ENCODE results near the gene ITFG1.

- TF ChIP-seq, protein P1, sequence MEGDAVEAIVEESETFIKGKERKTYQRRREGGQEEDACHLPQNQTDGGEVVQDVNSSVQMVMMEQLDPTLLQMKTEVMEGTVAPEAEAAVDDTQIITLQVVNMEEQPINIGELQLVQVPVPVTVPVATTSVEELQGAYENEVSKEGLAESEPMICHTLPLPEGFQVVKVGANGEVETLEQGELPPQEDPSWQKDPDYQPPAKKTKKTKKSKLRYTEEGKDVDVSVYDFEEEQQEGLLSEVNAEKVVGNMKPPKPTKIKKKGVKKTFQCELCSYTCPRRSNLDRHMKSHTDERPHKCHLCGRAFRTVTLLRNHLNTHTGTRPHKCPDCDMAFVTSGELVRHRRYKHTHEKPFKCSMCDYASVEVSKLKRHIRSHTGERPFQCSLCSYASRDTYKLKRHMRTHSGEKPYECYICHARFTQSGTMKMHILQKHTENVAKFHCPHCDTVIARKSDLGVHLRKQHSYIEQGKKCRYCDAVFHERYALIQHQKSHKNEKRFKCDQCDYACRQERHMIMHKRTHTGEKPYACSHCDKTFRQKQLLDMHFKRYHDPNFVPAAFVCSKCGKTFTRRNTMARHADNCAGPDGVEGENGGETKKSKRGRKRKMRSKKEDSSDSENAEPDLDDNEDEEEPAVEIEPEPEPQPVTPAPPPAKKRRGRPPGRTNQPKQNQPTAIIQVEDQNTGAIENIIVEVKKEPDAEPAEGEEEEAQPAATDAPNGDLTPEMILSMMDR (conservative IDR thresholded peaks at IDR 0.05; ENCODE audit: low read length) = no peak
- no peak for TF ChIP-seq EZH2phosphoT487 (IDR thresholded peaks at IDR 0.05; ENCODE audit: borderline replicate concordance, low read depth, low read length)
Measured at GRCh38 chr16:47198180-47198575, 262.7 kb downstream of the ITFG1 start.

Measured in OCI-LY7 (cell line).